Measurements from ENCODE around the gene COL20A1.

The COL20A1 gene

DNA sequence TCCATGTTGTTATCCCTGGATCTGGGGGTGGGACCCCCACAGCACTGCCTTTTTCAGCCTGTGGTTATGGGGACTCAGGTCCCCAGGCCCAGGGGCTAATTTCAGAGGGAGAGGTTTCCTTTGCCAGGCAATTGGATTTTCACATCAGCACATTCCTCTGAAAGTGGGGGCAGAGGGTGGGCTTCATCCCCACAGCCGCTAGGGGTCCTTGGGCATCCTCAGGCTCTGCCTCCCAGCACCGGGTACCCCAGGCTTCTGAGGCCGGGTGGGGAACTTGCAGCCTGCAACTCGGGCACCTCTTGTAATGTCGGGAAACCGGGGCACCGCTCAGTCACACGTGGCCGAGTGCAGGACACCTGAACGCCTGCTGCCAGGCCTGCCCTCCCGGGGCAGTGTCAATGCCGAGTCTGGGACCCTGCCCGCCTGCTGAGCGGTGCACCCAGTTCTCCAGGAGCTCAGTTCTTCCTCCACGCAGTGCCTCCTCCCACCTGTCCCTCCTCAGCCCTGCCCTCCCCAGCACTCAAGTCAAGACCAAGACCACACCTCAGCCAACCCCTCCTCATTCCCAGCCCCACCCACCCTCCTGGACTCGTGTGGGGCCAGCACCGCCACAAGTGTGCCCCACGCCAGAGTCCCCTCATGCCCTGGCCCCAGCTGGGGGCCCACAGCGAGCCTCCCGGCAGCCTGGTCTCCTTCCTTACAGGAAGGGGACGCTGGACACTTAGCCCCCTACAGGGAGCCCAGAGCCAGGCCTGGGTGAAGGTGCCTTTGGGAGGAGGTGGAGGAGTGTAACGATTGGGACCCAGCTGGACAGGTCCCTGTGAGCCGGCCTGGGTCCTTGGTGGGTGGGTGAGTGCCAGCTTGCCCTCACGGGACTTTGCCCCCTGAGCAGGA is 77.0 kb downstream of the COL20A1 start:
- H3K4me3 ChIP-seq (replicated peaks; ENCODE audit: low read depth, low read length): no peak overlapping the region
- TF ChIP-seq, protein P1, sequence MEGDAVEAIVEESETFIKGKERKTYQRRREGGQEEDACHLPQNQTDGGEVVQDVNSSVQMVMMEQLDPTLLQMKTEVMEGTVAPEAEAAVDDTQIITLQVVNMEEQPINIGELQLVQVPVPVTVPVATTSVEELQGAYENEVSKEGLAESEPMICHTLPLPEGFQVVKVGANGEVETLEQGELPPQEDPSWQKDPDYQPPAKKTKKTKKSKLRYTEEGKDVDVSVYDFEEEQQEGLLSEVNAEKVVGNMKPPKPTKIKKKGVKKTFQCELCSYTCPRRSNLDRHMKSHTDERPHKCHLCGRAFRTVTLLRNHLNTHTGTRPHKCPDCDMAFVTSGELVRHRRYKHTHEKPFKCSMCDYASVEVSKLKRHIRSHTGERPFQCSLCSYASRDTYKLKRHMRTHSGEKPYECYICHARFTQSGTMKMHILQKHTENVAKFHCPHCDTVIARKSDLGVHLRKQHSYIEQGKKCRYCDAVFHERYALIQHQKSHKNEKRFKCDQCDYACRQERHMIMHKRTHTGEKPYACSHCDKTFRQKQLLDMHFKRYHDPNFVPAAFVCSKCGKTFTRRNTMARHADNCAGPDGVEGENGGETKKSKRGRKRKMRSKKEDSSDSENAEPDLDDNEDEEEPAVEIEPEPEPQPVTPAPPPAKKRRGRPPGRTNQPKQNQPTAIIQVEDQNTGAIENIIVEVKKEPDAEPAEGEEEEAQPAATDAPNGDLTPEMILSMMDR (IDR thresholded peaks at IDR 0.05; ENCODE audit: low read depth, low read length, missing control alignments): no peak
- no peak for DNase-seq (ENCODE audit: extremely low read depth, low read depth)

DNA sequence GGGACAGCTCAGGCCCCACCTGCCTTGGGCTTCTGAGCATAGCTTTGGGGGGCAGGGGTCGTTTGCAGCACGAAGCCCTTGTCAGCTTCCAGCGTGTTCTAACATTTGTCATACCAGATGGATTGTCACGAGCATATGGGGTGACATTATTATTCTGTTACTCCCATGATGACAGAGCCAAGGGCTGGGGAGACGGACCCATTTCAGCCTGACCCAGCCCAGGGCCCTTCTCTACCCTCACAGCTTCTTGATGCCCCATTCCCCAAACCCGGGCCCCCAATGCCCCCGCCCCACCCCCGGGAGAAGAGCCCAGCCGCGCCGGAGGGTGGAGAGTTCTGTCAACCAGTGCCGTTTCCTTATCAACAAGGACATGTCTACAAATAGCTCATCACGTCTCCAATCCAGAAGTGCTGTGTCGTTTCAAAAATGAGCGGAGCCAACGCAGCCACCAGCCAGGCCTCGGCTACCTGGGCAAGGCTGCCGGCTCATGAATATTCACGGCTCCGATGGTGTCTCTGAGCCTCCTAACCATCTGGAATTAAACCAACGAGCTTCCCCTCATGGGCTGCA is 77.7 kb downstream of the COL20A1 start:
- DNase-seq (ENCODE audit: extremely low read depth, low read depth): no peak
- H3K4me3 ChIP-seq (replicated peaks; ENCODE audit: low read depth, low read length): no peak overlapping the region
- TF ChIP-seq, protein P1 (IDR thresholded peaks at IDR 0.05; ENCODE audit: low read depth, low read length, missing control alignments): no peak

DNA sequence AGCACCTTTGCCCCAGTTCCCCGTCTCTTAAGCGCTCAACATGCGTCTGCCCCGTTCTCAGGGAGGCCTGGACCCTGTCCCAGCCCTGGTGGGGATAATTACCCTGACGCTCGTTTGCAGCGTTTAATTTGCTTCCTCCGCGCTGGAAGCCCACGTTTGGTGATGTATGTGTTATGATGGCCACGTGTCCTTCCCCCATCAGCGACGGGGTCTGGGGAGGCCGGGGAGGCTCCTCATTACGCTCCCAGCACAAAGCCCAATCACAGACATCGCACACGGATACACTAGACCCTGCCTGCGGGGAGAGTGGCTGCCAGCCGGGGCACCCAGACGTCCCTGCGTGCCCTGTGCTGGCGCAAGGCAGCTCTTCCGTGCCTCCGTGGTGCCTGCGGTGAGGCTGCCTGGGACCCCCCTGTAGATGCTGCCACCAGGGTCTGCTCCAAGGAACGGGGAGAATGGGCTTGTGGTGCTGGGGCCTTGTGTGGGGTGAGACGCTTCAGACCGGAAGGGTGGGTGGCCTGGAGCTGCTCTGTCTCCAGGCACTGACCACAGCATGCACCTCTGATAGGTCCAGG is 78.4 kb downstream of the COL20A1 start:
- no peak for DNase-seq (ENCODE audit: extremely low read depth, low read depth)
- TF ChIP-seq, protein P1 (IDR thresholded peaks at IDR 0.05; ENCODE audit: low read depth, low read length, missing control alignments): no peak
- H3K4me3 ChIP-seq (replicated peaks; ENCODE audit: low read depth, low read length): no peak overlapping the region

DNA sequence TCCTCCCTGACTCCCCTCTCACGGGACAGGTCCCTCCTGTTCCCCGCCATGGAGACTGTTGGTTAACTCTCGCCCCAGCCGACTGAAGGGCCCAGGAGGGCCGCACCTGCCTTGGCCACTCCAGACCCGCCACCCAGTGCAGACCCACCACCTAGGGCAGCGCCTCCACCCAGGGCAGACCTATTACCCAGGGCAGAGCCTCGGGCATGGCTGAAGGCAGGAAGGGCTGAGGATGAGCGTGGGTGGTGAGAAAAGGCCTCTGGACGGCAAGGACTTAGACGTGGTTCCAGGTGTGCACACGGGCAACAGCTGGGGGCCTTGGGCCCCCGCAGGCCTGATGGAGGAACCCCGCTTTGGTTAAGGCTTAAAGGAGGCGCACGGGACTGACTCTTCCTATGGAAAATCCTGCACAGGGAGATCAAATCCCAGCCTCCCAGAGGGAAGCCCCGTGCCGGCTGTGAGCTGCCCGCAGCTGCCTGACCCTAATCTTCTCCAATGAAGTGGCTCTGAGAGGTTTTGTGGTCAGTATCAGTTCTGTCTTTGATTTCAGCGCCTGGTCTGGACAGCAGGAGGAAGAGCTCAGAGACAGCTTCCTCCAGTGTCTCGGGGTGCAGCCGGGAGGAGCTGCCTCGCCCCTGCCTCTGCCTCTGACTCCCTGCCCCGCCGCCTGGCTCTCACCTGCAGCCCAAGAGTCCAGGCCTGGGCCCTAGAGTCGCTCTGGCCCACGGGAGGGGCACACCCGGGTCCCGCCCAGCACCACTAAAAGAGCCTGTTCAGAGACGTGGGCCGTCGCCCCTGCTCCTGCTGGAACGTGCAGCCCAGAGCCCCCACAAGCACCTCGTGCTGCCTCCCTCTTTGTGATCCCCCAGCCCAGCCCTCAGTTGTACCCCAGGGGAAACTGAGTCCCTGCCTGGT is 80.2 kb downstream of the COL20A1 start:
- TF ChIP-seq, protein P1 (IDR thresholded peaks at IDR 0.05; ENCODE audit: low read depth, low read length, missing control alignments): no peak
- no peak for DNase-seq (ENCODE audit: extremely low read depth, low read depth)
- H3K4me3 ChIP-seq (replicated peaks; ENCODE audit: low read depth, low read length): no peak overlapping the region

DNA sequence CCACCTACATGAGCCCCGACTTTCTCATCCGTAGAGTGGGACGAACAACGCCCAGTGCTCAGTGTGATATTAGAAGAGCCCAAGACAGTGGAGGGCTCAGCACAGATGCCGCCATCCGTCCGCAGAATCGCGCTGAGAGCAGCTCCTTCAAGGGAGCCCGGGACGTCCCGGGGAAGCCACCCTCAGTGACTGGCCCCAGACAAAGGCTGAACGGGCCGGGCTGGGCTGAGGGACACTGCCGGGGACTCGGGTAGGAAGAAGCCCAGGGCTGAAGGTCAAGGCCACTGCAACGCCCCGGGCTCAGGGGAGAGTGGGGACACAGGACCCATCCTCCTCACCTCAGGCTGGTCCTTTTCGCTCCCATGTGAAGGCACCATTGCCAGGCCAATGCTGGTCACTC is 81.0 kb downstream of the COL20A1 start:
- DNase-seq (ENCODE audit: extremely low read depth, low read depth): no peak
- TF ChIP-seq, protein P1 (IDR thresholded peaks at IDR 0.05; ENCODE audit: low read depth, low read length, missing control alignments): no peak
- H3K4me3 ChIP-seq (replicated peaks; ENCODE audit: low read depth, low read length): no peak overlapping the region

DNA sequence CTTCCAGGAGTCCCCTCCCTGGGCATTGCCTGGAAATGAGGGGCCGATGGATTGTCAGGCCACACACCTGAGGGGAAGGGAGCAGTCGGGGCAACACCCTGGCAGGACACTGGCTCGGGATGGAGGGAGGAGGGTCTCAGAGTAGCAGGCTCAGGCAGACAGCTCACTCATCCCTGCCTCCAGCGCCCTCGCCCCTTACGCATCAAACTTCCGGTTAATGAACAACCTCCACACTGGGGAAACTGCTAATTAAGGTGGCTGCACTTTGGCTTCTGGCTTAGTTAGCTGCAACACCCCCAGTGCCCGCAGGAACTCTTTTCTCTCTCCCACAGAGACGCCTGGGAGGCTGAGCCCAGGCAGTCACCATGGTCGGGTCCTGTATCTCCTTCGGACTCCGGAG is 81.5 kb downstream of the COL20A1 start:
- DNase-seq (ENCODE audit: extremely low read depth, low read depth): no peak
- no peak overlapping the region for H3K4me3 ChIP-seq (replicated peaks; ENCODE audit: low read depth, low read length)
- TF ChIP-seq, protein P1 (IDR thresholded peaks at IDR 0.05; ENCODE audit: low read depth, low read length, missing control alignments): no peak

Measured in HFF-Myc (cell line).